K562 (cell line): ENCODE data around the gene BCAR3. TPM values are rescaled to one million over a fixed set of nuclear protein-coding genes. Genes with fewer than 3 reads are reported as not detected.

ENCODE experiments used
- MAFF ChIP-seq: IDR thresholded peaks from 2 replicates; pipeline ENCODE4 v1.6.1; 2012; ENCODE audit warnings: low read length, improper control_type of control experiment
- MAFG ChIP-seq: fragments of 450-650 bp; conservative IDR thresholded peaks from 2 replicates; pipeline ENCODE4 v1.6.1; 2016; ENCODE audit warnings: missing genetic modification characterization, missing compliant biosample characterization
- MAFK ChIP-seq: IDR thresholded peaks from 2 replicates; pipeline ENCODE4 v1.6.1; 2011; ENCODE audit warnings: low read length, improper control_type of control experiment
- NFE2 ChIP-seq: IDR thresholded peaks from 2 replicates; pipeline ENCODE4 v1.6.1; 2014; ENCODE audit warnings: antibody characterized with exemption, low read depth
- YY1 ChIP-seq, 3 experiments: IDR thresholded peaks; 2 replicates each; pipeline ENCODE4 v1.6.1; 2011; ENCODE audit warnings: low read length in 2 of 3, mild to moderate bottlenecking in 2 of 3, moderate library complexity in 2 of 3, borderline replicate concordance in 1 of 3, control low read depth in 1 of 3, low read depth in 1 of 3; ENCODE audit not compliant: insufficient read depth in 3 of 3, insufficient replicate concordance in 2 of 3, control insufficient read depth in 1 of 3, insufficient read length in 1 of 3; ENCODE audit errors: extremely low read depth in 1 of 3
- polyA plus RNA-seq, 8 experiments: library from polyadenylated mRNA; depleted of rRNA in 4 of 8; stranded (reverse) in 5 of 8; unstranded in 3 of 8; fragments of >200 nt; fragmentation: Nextera tagmentation in 2 of 8; fragmentation: Illumina TruSeq in 1 of 8; extraction: Ambion mirVana in 2 of 8; extraction: Trizol in 1 of 8; gene quantifications; 2 replicates each; pipeline versions ENCODE4 v1.2.1 to v1.2.3, GENCODE V29; 2011 to 2014; ENCODE audit warnings: inconsistent platforms in 1 of 8, missing spikeins in 1 of 8
- total RNA-seq, 7 experiments: library from RNA; depleted of rRNA in 6 of 7; stranded (reverse); fragments of >200 nt in 6 of 7; fragmentation: Illumina TruSeq in 2 of 7; extraction: Trizol in 2 of 7; gene quantifications; 2 replicates each; pipeline versions ENCODE4 v1.2.1 to v1.2.3, GENCODE V29; 2011 to 2021; ENCODE audit warnings: low replicate concordance in 1 of 7
- TF ChIP-seq, protein P1 (sequence below), 2 experiments: fragments of 450-650 bp; IDR thresholded peaks; 2 replicates each; pipeline ENCODE4 v1.6.1; 2016; ENCODE audit warnings: mild to moderate bottlenecking in 2 of 2, borderline replicate concordance in 1 of 2, low read depth in 1 of 2, moderate library complexity in 1 of 2
- TF ChIP-seq, protein P2 (sequence below): fragments of 450-650 bp; IDR thresholded peaks from 2 replicates; pipeline ENCODE4 v1.6.1; 2016; ENCODE audit warnings: mild to moderate bottlenecking
- TF ChIP-seq, protein P3 (sequence below): fragments of 200-800 bp; sonication (Bioruptor generic); IDR thresholded peaks from 2 replicates; pipeline ENCODE4 v1.6.1; 2017; ENCODE audit warnings: missing genetic modification characterization, missing compliant biosample characterization
- TF ChIP-seq, protein P4 (sequence below): fragments of 450-650 bp; IDR thresholded peaks from 2 replicates; pipeline ENCODE4 v1.7.1; 2018; ENCODE audit warnings: mild to moderate bottlenecking, low read depth; ENCODE audit not compliant: partially characterized antibody

BCAR3 gene
- total and polyA plus RNA-seq, 9 of the 15 experiments (the other 6 are each of a cell fraction or from before 2014, with no cell fraction given): 1.8 to 6.3 (median 3.8) TPM

DNA sequence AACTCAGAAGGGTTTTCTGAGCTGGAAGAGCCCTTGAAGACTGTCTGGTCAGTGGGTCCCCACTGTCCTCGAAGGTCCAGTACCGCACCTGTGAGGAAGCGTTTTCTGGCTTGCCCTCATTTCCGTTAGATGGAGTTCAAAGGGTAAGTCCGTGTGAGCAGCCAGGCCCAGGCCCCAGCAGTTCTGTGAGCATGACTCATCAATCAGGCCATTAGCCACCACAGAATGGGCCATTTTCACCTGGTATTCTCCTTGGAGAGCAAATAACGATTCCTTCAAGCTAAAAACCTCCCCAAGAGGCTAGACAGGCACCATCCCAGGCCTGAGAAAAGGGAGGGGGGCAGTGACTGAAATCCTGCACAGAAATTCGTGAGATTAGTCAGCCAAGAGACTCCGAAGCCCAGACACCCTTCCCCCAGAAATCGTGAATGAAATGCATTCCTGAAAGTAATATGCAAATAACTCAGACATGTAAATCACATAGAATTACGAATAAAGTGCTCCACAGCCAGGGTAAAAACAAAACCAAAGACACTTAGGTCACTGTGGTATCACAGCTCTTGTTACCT is 66.0 kb downstream of the BCAR3 start (continued):
- TF ChIP-seq, protein P1, sequence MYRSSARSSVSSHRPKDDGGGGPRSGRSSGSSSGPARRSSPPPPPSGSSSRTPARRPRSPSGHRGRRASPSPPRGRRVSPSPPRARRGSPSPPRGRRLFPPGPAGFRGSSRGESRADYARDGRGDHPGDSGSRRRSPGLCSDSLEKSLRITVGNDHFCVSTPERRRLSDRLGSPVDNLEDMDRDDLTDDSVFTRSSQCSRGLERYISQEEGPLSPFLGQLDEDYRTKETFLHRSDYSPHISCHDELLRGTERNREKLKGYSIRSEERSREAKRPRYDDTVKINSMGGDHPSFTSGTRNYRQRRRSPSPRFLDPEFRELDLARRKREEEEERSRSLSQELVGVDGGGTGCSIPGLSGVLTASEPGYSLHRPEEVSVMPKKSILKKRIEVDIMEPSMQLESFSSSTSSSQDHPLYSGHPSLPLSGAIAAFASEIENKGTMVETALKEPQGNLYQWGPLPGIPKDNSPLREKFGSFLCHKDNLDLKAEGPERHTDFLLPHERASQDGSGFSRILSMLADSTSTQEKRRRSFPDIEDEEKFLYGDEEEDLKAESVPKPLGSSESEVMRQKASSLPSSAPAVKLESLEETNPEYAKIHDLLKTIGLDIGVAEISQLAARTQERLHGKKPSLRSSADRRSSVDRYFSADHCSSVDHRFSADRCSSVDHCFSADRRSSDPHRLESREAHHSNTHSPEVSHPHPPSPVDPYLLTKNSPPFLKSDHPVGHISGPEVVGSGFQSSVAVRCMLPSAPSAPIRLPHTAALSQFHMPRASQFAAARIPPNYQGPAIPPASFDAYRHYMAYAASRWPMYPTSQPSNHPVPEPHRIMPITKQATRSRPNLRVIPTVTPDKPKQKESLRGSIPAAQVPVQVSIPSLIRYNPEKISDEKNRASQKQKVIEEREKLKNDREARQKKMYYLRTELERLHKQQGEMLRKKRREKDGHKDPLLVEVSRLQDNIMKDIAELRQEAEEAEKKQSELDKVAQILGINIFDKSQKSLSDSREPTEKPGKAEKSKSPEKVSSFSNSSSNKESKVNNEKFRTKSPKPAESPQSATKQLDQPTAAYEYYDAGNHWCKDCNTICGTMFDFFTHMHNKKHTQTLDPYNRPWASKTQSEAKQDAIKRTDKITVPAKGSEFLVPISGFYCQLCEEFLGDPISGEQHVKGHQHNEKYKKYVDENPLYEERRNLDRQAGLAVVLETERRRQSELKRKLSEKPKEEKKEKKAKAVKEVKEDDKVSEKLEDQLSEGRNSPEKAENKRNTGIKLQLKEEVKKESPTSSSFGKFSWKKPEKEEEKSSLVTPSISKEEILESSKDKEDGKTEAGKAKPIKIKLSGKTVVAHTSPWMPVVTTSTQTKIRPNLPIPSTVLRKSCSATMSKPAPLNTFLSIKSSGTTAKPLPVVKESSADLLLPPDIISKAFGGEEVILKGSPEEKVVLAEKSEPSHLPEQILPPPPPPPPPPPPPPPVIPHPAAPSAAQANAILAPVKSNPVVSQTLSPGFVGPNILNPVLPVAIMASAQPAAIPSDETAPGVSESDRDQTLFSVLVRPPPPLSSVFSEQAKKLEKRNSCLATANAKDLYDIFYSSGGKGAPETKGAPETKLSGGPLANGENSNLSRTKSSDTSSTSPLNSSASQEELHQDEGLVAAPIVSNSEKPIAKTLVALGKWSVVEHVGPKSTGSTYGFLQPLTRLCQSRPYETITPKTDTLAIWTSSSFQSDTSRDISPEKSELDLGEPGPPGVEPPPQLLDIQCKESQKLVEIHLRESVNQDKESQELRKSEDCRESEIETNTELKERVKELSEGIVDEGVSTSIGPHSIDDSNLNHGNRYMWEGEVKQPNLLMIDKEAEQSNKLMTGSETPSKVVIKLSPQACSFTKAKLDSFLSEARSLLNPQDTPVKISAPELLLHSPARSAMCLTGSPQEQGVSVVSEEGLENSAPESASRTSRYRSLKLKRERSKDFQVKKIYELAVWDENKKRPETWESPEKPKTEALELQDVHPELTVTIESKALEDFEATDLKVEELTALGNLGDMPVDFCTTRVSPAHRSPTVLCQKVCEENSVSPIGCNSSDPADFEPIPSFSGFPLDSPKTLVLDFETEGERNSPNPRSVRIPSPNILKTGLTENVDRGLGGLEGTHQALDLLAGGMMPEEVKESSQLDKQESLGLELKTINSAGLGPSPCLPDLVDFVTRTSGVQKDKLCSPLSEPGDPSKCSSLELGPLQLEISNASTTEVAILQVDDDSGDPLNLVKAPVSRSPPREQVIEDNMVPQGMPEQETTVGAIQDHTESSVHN (IDR thresholded peaks at IDR 0.05; ENCODE audit: borderline replicate concordance in 1 of 2, low read depth in 1 of 2): no peak
- TF ChIP-seq NFE2: peak; percentile 69
- TF ChIP-seq, protein P2, sequence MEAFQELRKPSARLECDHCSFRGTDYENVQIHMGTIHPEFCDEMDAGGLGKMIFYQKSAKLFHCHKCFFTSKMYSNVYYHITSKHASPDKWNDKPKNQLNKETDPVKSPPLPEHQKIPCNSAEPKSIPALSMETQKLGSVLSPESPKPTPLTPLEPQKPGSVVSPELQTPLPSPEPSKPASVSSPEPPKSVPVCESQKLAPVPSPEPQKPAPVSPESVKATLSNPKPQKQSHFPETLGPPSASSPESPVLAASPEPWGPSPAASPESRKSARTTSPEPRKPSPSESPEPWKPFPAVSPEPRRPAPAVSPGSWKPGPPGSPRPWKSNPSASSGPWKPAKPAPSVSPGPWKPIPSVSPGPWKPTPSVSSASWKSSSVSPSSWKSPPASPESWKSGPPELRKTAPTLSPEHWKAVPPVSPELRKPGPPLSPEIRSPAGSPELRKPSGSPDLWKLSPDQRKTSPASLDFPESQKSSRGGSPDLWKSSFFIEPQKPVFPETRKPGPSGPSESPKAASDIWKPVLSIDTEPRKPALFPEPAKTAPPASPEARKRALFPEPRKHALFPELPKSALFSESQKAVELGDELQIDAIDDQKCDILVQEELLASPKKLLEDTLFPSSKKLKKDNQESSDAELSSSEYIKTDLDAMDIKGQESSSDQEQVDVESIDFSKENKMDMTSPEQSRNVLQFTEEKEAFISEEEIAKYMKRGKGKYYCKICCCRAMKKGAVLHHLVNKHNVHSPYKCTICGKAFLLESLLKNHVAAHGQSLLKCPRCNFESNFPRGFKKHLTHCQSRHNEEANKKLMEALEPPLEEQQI: no peak
- TF ChIP-seq, protein P3, sequence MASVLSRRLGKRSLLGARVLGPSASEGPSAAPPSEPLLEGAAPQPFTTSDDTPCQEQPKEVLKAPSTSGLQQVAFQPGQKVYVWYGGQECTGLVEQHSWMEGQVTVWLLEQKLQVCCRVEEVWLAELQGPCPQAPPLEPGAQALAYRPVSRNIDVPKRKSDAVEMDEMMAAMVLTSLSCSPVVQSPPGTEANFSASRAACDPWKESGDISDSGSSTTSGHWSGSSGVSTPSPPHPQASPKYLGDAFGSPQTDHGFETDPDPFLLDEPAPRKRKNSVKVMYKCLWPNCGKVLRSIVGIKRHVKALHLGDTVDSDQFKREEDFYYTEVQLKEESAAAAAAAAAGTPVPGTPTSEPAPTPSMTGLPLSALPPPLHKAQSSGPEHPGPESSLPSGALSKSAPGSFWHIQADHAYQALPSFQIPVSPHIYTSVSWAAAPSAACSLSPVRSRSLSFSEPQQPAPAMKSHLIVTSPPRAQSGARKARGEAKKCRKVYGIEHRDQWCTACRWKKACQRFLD (CRISPR knock-in tag): 0 out of 2 replicates have a peak, but pooled peaks have one; percentile 46
- peak; percentile 63 for TF ChIP-seq MAFG (tag)
- peak; percentile 38; the same call in 1 of the 2 replicates for TF ChIP-seq MAFF
- TF ChIP-seq, protein P4, sequence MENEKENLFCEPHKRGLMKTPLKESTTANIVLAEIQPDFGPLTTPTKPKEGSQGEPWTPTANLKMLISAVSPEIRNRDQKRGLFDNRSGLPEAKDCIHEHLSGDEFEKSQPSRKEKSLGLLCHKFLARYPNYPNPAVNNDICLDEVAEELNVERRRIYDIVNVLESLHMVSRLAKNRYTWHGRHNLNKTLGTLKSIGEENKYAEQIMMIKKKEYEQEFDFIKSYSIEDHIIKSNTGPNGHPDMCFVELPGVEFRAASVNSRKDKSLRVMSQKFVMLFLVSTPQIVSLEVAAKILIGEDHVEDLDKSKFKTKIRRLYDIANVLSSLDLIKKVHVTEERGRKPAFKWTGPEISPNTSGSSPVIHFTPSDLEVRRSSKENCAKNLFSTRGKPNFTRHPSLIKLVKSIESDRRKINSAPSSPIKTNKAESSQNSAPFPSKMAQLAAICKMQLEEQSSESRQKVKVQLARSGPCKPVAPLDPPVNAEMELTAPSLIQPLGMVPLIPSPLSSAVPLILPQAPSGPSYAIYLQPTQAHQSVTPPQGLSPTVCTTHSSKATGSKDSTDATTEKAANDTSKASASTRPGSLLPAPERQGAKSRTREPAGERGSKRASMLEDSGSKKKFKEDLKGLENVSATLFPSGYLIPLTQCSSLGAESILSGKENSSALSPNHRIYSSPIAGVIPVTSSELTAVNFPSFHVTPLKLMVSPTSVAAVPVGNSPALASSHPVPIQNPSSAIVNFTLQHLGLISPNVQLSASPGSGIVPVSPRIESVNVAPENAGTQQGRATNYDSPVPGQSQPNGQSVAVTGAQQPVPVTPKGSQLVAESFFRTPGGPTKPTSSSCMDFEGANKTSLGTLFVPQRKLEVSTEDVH: no peak
- peak; percentile 46; the same call in 1 of the 2 replicates for TF ChIP-seq MAFK
- peak in 1 of 3 experiments; percentile 21 for TF ChIP-seq YY1 (IDR thresholded peaks at IDR 0.05; ENCODE audit: borderline replicate concordance in 1 of 3, control insufficient read depth in 1 of 3, extremely low read depth in 1 of 3, insufficient read depth in 3 of 3, insufficient read length in 1 of 3, insufficient replicate concordance in 2 of 3, low read depth in 1 of 3, low read length in 2 of 3)
